ENCODE measurements around the gene PCDHB6.
A peak's percentile ranks its signal among the peaks of the same experiment; 100 is the strongest.

DNA sequence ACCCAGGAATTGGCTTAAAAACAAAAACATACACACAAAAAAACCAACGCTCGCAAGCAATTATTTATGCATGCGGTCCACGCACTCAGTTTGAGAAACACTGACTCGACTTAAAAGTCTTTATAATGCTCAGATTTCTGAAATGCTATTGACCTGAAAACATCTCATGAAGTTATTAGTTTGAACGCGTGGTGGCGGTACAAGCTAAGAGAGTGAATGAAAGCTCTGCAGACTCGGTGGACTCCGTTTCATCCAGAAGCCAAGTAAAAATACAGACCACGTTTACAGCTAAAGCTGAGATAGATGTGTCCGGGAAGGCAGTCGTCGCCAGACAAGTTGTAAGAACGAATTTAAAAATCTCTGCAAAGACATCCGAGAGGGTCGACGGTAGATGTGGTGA, at the start of gene PCDHB6:
- TF ChIP-seq, protein P1, sequence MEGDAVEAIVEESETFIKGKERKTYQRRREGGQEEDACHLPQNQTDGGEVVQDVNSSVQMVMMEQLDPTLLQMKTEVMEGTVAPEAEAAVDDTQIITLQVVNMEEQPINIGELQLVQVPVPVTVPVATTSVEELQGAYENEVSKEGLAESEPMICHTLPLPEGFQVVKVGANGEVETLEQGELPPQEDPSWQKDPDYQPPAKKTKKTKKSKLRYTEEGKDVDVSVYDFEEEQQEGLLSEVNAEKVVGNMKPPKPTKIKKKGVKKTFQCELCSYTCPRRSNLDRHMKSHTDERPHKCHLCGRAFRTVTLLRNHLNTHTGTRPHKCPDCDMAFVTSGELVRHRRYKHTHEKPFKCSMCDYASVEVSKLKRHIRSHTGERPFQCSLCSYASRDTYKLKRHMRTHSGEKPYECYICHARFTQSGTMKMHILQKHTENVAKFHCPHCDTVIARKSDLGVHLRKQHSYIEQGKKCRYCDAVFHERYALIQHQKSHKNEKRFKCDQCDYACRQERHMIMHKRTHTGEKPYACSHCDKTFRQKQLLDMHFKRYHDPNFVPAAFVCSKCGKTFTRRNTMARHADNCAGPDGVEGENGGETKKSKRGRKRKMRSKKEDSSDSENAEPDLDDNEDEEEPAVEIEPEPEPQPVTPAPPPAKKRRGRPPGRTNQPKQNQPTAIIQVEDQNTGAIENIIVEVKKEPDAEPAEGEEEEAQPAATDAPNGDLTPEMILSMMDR (IDR thresholded peaks at IDR 0.05), result peak; percentile 41
- TF ChIP-seq ESRRA (IDR thresholded peaks at IDR 0.05; ENCODE audit: borderline replicate concordance, low read length) (no peak), RCOR1 (IDR thresholded peaks at IDR 0.05; ENCODE audit: low read depth, low read length) (no peak), ZSCAN20 (CRISPR knock-in tag; IDR thresholded peaks at IDR 0.05) (no peak), EP300 (IDR thresholded peaks at IDR 0.05) (no peak), EHMT2 (IDR thresholded peaks at IDR 0.05; ENCODE audit: low read depth) (no peak), POLR2A (IDR thresholded peaks at IDR 0.05; ENCODE audit: low read length) (no peak), TP53 (CRISPR knock-in tag; IDR thresholded peaks at IDR 0.05) (no peak)
